Astrocyte (in vitro differentiated cells and primary cell): Measurements from ENCODE around the gene FAM185A. TPM values are rescaled to one million over a fixed set of nuclear protein-coding genes. Genes with fewer than 3 reads are reported as not detected.
"Not testable (repeated sequence)": the region's sequence is repeated elsewhere in the genome, so short reads cannot be mapped to it uniquely, and the experiment has no call there.

Experiments used
- DNase-seq: peaks from one replicate; pipeline ENCODE4 v3.0.0-alpha.2; 2010; ENCODE audit warnings: low read depth
- FAIRE-seq: peaks from 2 replicates; lab custom pipeline; 2011; peaks lifted over from hg19 to GRCh38; lab: Jason Lieb, UNC
- H2AFZ ChIP-seq: 2 replicates; pipeline ENCODE4 v1.6.0; 2012; ENCODE audit warnings: low read depth, low read length, inconsistent platforms
- H3K27ac ChIP-seq: 2 replicates; pipeline ENCODE4 v1.5.1; 2011; ENCODE audit warnings: low read depth, low read length, inconsistent platforms
- H3K27me3 ChIP-seq: 2 replicates; pipeline ENCODE4 v1.6.0; 2011; ENCODE audit warnings: low read length, inconsistent platforms; ENCODE audit not compliant: insufficient read depth
- H3K36me3 ChIP-seq: 2 replicates; pipeline ENCODE4 v1.5.1; 2011; ENCODE audit warnings: low read length, inconsistent platforms; ENCODE audit not compliant: insufficient read depth
- H3K4me1 ChIP-seq: 2 replicates; pipeline ENCODE4 v1.5.1; 2011; ENCODE audit warnings: low read length, inconsistent platforms; ENCODE audit not compliant: insufficient read depth
- H3K4me2 ChIP-seq: 2 replicates; pipeline ENCODE4 v1.6.0; 2012; ENCODE audit warnings: low read length, inconsistent platforms
- H3K4me3 ChIP-seq: 2 replicates; pipeline ENCODE4 v1.5.1; 2011; ENCODE audit warnings: low read depth, mild to moderate bottlenecking, low read length, inconsistent platforms; ENCODE audit not compliant: insufficient read depth
- H3K79me2 ChIP-seq: 2 replicates; pipeline ENCODE4 v1.6.0; 2012; ENCODE audit warnings: mild to moderate bottlenecking, low read length, inconsistent platforms; ENCODE audit not compliant: insufficient read depth
- H3K9ac ChIP-seq: 2 replicates; pipeline ENCODE4 v1.6.0; 2012; ENCODE audit warnings: mild to moderate bottlenecking, low read length, inconsistent platforms
- H3K9me3 ChIP-seq: 2 replicates; pipeline ENCODE4 v1.5.1; 2012; ENCODE audit warnings: low read depth, mild to moderate bottlenecking, low read length, inconsistent platforms; ENCODE audit not compliant: insufficient read depth
- H4K20me1 ChIP-seq: 2 replicates; pipeline ENCODE4 v1.6.0; 2012; ENCODE audit warnings: low read length, inconsistent platforms; ENCODE audit not compliant: insufficient read depth
- H3K27ac Mint-ChIP-seq: one replicate; pipeline ENCODE4 v1.8.0; 2021; ENCODE audit warnings: mild to moderate bottlenecking, mixed read lengths; ENCODE audit not compliant: unreplicated experiment
- H3K27me3 Mint-ChIP-seq: one replicate; pipeline ENCODE4 v1.8.0; 2021; ENCODE audit warnings: low read depth, mixed read lengths; ENCODE audit not compliant: unreplicated experiment
- H3K36me3 Mint-ChIP-seq: one replicate; pipeline ENCODE4 v1.8.0; 2021; ENCODE audit warnings: low read depth, mixed read lengths; ENCODE audit not compliant: unreplicated experiment
- H3K4me1 Mint-ChIP-seq: one replicate; pipeline ENCODE4 v1.8.0; 2021; ENCODE audit warnings: low read depth, mixed read lengths; ENCODE audit not compliant: unreplicated experiment
- H3K4me3 Mint-ChIP-seq: one replicate; pipeline ENCODE4 v1.8.0; 2021; ENCODE audit warnings: mild to moderate bottlenecking, moderate library complexity, mixed read lengths; ENCODE audit not compliant: unreplicated experiment
- H3K9me3 Mint-ChIP-seq: one replicate; pipeline ENCODE4 v1.8.0; 2021; ENCODE audit warnings: mild to moderate bottlenecking, mixed read lengths; ENCODE audit not compliant: unreplicated experiment
- CTCF ChIP-seq: IDR thresholded peaks from 2 replicates; pipeline ENCODE4 v1.5.1; 2011; ENCODE audit warnings: low read depth, mild to moderate bottlenecking, inconsistent platforms, low read length, moderate library complexity; ENCODE audit not compliant: insufficient read depth
- EZH2 ChIP-seq: IDR thresholded peaks from 2 replicates; pipeline ENCODE4 v1.6.1; 2012; ENCODE audit warnings: mild to moderate bottlenecking, low read length, inconsistent platforms; ENCODE audit not compliant: insufficient read depth
- total RNA-seq: library from RNA; stranded (reverse); gene quantifications from 2 replicates; pipeline ENCODE4 v1.2.1, GENCODE V29; 2021

FAM185A gene
- total RNA-seq, 1 donor from 2014 or later = 4.9 TPM

GRCh38 chr7:102836977-102837376 lies 88.2 kb downstream of the FAM185A start:
- FAIRE-seq = no peak
- Mint-ChIP-seq H3K9me3 (no peaks in the 10 kb centered on the region), H3K4me3 (peak overlapping the region; percentile 4), H3K27ac (peak overlapping the region; percentile 92), H3K36me3 (no peaks in the 10 kb centered on the region), H3K27me3 (no peaks in the 10 kb centered on the region), H3K4me1 (peaks cover 47% of the 10 kb centered on the region)
- H2AFZ ChIP-seq = no peak overlapping the region
- H3K4me2 ChIP-seq = peak overlapping the region; percentile 69
- no peaks in the 10 kb centered on the region for H3K27me3 ChIP-seq
- TF ChIP-seq CTCF = no peak
- no peak for TF ChIP-seq EZH2
- H3K79me2 ChIP-seq = no peaks in the 10 kb centered on the region
- no peaks in the 10 kb centered on the region for H3K9me3 ChIP-seq
- H4K20me1 ChIP-seq = no peaks in the 10 kb centered on the region
- DNase-seq = no peak
- H3K4me3 ChIP-seq = no peak overlapping the region
- peak overlapping the region; percentile 88 for H3K27ac ChIP-seq
- peak overlapping the region; percentile 15 for H3K9ac ChIP-seq
- H3K36me3 ChIP-seq = no peaks in the 10 kb centered on the region
- H3K4me1 ChIP-seq = peaks cover 29% of the 10 kb centered on the region

DNA sequence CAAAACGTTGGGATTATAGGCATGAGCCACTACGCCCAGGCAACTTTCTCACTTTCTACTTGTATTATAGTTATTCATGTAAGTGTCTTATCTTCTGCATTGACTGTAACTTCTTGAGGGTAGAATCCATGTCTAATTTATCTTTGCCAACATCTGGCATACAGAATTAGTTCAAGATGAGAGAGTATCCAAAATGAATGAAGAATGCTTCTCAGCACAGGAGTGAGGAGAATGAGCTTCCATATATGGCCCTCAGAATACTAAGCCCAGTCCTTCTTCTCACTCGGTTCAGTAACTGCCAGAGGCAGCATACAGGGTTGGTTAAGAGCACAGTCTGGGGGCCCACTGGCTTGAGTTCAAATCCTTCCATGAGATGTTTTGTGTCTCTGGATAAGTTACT lies 89.0 kb downstream of the FAM185A start:
- Mint-ChIP-seq H3K9me3 (peaks cover under 1% of the 10 kb centered on the region), H3K27me3 (no peaks in the 10 kb centered on the region), H3K4me1 (peaks cover 43% of the 10 kb centered on the region), H3K36me3 (no peaks in the 10 kb centered on the region), H3K27ac (peak overlapping the region; percentile 63), H3K4me3 (no peak overlapping the region)
- Histone ChIP-seq H3K27me3 (no peaks in the 10 kb centered on the region), H3K27ac (no peak overlapping the region), H2AFZ (no peak overlapping the region), H3K9me3 (no peaks in the 10 kb centered on the region), H3K9ac (no peak overlapping the region), H3K4me2 (no peak overlapping the region), H4K20me1 (no peaks in the 10 kb centered on the region), H3K4me3 (no peak overlapping the region), H3K36me3 (no peaks in the 10 kb centered on the region), H3K79me2 (no peaks in the 10 kb centered on the region), H3K4me1 (peaks cover 29% of the 10 kb centered on the region)
- FAIRE-seq (no peak), DNase-seq (no peak)
- TF ChIP-seq CTCF = no peak
- TF ChIP-seq EZH2 = no peak

DNA sequence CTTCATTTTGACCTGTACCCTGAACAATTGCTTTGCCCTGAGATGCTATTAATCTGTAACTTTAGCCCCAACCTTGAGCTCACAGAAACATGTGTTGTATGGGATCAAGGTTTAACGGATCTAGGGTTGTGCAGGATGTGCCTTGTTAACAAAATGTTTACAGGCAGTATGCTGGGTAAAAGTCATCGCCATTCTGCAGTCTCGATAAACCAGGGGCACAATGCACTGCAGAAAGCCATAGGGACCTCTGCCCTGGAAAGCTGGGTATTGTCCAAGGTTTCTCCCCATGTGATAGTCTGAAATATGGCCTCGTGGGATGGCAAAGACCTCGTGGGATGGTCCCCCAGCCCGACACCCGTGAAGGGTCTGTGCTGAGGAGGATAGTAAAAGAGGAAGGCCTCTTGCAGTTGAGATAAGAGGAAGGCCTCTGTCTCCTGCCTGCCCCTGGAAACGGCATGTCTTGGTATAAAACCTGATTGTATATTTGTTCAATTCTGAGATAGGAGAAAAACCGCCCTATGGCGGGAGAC lies 89.8 kb downstream of the FAM185A start:
- not testable (repeated sequence) for H3K27ac Mint-ChIP-seq

More for the DNA sequence above, 89.8 kb downstream of the FAM185A start:
- H3K36me3 ChIP-seq, H2AFZ ChIP-seq, H3K27me3 Mint-ChIP-seq, H3K36me3 Mint-ChIP-seq, H3K27ac ChIP-seq, H3K4me3 Mint-ChIP-seq, DNase-seq, H3K9me3 Mint-ChIP-seq, H3K9ac ChIP-seq, FAIRE-seq, H3K4me2 ChIP-seq, H3K9me3 ChIP-seq, H4K20me1 ChIP-seq, H3K4me3 ChIP-seq, H3K79me2 ChIP-seq, H3K27me3 ChIP-seq: not testable (repeated sequence)
- H3K4me1 ChIP-seq = peaks cover 29% of the 10 kb centered on the region
- H3K4me1 Mint-ChIP-seq = peaks cover 39% of the 10 kb centered on the region
